Smooth muscle cell (in vitro differentiated cells): Measurements from ENCODE around the gene CLCF1. TPM values are rescaled to one million over a fixed set of nuclear protein-coding genes. Genes with fewer than 3 reads are reported as not detected.

Experiments
- DNase-seq: peaks from one replicate; lab custom pipeline; 2025; ENCODE audit not compliant: unreplicated experiment; lab: John Stamatoyannopoulos, UW
- H2AFZ ChIP-seq: fragments of 200-600 bp; sonication (generic); 2 replicates; pipeline ENCODE4 v1.6.0; 2016; ENCODE audit warnings: antibody characterized with exemption, low read depth, mild to moderate bottlenecking
- H3F3A ChIP-seq: fragments of 200-600 bp; sonication (generic); 2 replicates; pipeline ENCODE4 v1.6.0; 2017; ENCODE audit warnings: antibody characterized with exemption, low read depth
- H3K27ac ChIP-seq: fragments of 200-600 bp; sonication (generic); 2 replicates; pipeline ENCODE4 v1.5.1; 2016; ENCODE audit warnings: low read depth, mild to moderate bottlenecking
- H3K27me3 ChIP-seq: fragments of 200-600 bp; sonication (generic); 2 replicates; pipeline ENCODE4 v1.6.1; 2016; ENCODE audit warnings: low read depth, mild to moderate bottlenecking
- H3K36me3 ChIP-seq: fragments of 200-600 bp; sonication (generic); 2 replicates; pipeline ENCODE4 v1.5.1; 2016; ENCODE audit warnings: low read depth
- H3K4me1 ChIP-seq: fragments of 200-600 bp; sonication (generic); 2 replicates; pipeline ENCODE4 v1.5.1; 2016; ENCODE audit warnings: low read depth
- H3K4me2 ChIP-seq: fragments of 200-600 bp; sonication (generic); 2 replicates; pipeline ENCODE4 v1.6.0; 2016; ENCODE audit warnings: mild to moderate bottlenecking
- H3K4me3 ChIP-seq: fragments of 200-600 bp; sonication (generic); 2 replicates; pipeline ENCODE4 v1.5.1; 2016; ENCODE audit warnings: mild to moderate bottlenecking
- H3K79me2 ChIP-seq: fragments of 200-600 bp; sonication (generic); 2 replicates; pipeline ENCODE4 v1.6.0; 2016; ENCODE audit warnings: low read depth, mild to moderate bottlenecking
- H3K9ac ChIP-seq: fragments of 200-600 bp; sonication (generic); 2 replicates; pipeline ENCODE4 v1.6.0; 2016; ENCODE audit warnings: low read depth
- H3K9me3 ChIP-seq: fragments of 200-600 bp; sonication (generic); replicated peaks from 2 replicates; pipeline ENCODE4 v1.5.1; 2016; ENCODE audit warnings: low read depth
- H4K20me1 ChIP-seq: fragments of 200-600 bp; sonication (generic); 2 replicates; pipeline ENCODE4 v1.6.0; 2016; ENCODE audit warnings: low read depth
- CTCF ChIP-seq: fragments of 200-600 bp; sonication (generic); IDR thresholded peaks from 2 replicates; pipeline ENCODE4 v1.5.1; 2017; ENCODE audit warnings: borderline replicate concordance, mild to moderate bottlenecking, antibody characterized with exemption; ENCODE audit not compliant: insufficient read depth, poor library complexity, severe bottlenecking
- WGBS: methylation state at CpG from one replicate; pipeline ENCODE4 v1.1.7; 2016; ENCODE audit warnings: low lambda C conversion rate; 5-methylcytosine and 5-hydroxymethylcytosine counted together
- polyA plus RNA-seq: library from polyadenylated mRNA; unstranded; fragments of >200 nt; fragmentation: Nextera tagmentation; extraction: Ambion mirVana; gene quantifications from 2 replicates; pipeline ENCODE4 v1.2.1, GENCODE V29; 2016
- total RNA-seq: library from RNA; depleted of rRNA; stranded (reverse); fragments of >200 nt; gene quantifications from 2 replicates; pipeline ENCODE4 v1.2.3, GENCODE V29; 2014

CLCF1 gene
- total and polyA plus RNA-seq, 2 experiments from 2014 or later: 6.2 to 12.2 TPM

- WGBS: 78% methylated on average over 4 of the region's 4 CpGs
- H3K9ac ChIP-seq: no peak overlapping the region
- H3K4me2 ChIP-seq: no peak overlapping the region
- H3K27ac ChIP-seq: no peak overlapping the region
- no peaks in the 10 kb centered on the region for H3K9me3 ChIP-seq
- no peaks in the 10 kb centered on the region for H3K36me3 ChIP-seq
- H4K20me1 ChIP-seq: no peaks in the 10 kb centered on the region
- no peaks in the 10 kb centered on the region for H3F3A ChIP-seq
- H3K4me3 ChIP-seq: no peak overlapping the region
- H3K79me2 ChIP-seq: no peaks in the 10 kb centered on the region
- TF ChIP-seq CTCF: no peak
- H2AFZ ChIP-seq: no peak overlapping the region
- no peaks in the 10 kb centered on the region for H3K27me3 ChIP-seq
- no peak for DNase-seq
- H3K4me1 ChIP-seq: peaks cover 23% of the 10 kb centered on the region
Observed at GRCh38 chr11:67378544-67378943, 5.1 kb upstream of the CLCF1 start.

- peaks cover 24% of the 10 kb centered on the region for H3K4me1 ChIP-seq
- H3F3A ChIP-seq: no peaks in the 10 kb centered on the region
- H3K27me3 ChIP-seq: no peaks in the 10 kb centered on the region
- no peak overlapping the region for H2AFZ ChIP-seq
- no peaks in the 10 kb centered on the region for H3K9me3 ChIP-seq
- H3K4me2 ChIP-seq: no peak overlapping the region
- no peak overlapping the region for H3K9ac ChIP-seq
- WGBS: 97% methylated on average over 6 of the region's 6 CpGs
- DNase-seq: no peak
- TF ChIP-seq CTCF: no peak
- H3K36me3 ChIP-seq: no peaks in the 10 kb centered on the region
- H4K20me1 ChIP-seq: peaks cover 1% of the 10 kb centered on the region
- peaks cover 3% of the 10 kb centered on the region for H3K79me2 ChIP-seq
- no peak overlapping the region for H3K27ac ChIP-seq
- H3K4me3 ChIP-seq: no peak overlapping the region
Observed at GRCh38 chr11:67376873-67377808, 3.7 kb upstream of the CLCF1 start.

- Histone ChIP-seq H3K27ac (no peak overlapping the region), H3K9ac (no peak overlapping the region), H3K4me2 (no peak overlapping the region), H3K36me3 (no peaks in the 10 kb centered on the region), H3K79me2 (peaks cover 3% of the 10 kb centered on the region), H2AFZ (no peak overlapping the region), H3F3A (no peaks in the 10 kb centered on the region), H4K20me1 (peaks cover 10% of the 10 kb centered on the region), H3K4me1 (peaks cover 33% of the 10 kb centered on the region), H3K4me3 (no peak overlapping the region), H3K9me3 (no peaks in the 10 kb centered on the region), H3K27me3 (no peaks in the 10 kb centered on the region)
- no peak for TF ChIP-seq CTCF
- no peak for DNase-seq
- 60% methylated on average over 7 of the region's 7 CpGs for WGBS
Observed at GRCh38 chr11:67376063-67376820, 2.8 kb upstream of the CLCF1 start.
